ENCODE measurements around the gene ASIP.
"Not testable (repeated sequence)": the region's sequence is repeated elsewhere in the genome, so short reads cannot be mapped to it uniquely, and the experiment has no call there.

The ASIP gene

DNA sequence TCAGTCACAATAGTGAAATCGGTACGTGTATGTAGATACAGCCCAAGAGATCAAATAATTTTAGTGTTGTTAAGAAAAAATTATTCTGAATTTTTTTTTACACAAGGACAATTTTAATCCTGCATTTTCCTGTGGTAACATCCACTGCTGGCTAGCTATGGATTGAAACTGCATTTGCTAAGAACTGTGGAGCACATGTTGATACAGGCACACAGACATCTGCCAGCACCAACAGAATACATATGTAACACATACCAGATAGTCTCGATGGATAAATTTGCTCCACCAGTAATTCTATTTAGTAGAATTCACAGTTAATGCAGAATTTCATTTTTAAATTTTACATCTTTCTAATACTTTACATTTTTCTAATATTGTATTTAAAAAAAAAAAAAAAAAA, 2.2 kb downstream of the ASIP start:
- DNase-seq = no peak

DNA sequence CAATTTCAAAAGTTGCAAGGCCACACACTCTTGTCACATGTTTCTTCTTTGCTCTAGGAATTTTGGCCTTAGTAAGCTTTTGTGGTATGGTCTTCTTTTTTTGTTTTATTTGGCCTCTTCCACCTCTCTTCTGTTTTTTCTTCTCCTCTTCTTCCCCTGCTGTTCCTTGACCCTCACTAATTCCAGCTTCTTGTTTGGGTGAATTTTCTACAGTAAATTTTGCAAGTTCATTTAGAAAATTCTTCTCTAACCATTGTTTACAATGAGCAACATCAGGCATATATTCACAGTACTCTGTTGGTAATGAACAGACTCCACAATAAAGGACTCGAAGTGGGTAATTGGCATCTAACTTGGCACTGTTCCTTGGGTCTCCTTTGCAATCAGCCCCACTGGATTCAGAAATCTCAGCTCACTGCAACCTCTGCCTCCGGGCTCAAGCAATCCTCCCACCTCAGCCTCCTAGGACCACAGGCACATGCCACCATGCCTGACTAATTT, 5.0 kb downstream of the ASIP start:
- no peak for DNase-seq

DNA sequence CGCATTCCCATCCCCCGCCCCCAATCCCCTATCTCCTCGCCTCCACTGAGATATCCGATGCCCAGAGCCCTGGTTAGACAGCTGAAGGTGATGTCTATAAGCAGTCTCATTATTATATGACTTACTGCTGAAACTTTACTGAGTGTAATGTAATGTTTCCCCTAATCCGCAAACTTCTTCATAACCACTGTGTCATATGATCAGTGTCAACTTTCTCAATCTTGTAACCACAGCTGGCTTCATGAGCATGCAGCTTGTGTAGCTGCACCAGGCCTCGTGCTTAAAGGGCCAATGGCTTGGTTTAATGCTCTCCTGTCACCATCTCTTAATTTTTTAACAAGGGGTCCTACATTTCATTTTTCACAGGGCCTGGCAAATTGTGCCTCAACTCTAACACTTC, 8.1 kb downstream of the ASIP start:
- DNase-seq = no peak

DNA sequence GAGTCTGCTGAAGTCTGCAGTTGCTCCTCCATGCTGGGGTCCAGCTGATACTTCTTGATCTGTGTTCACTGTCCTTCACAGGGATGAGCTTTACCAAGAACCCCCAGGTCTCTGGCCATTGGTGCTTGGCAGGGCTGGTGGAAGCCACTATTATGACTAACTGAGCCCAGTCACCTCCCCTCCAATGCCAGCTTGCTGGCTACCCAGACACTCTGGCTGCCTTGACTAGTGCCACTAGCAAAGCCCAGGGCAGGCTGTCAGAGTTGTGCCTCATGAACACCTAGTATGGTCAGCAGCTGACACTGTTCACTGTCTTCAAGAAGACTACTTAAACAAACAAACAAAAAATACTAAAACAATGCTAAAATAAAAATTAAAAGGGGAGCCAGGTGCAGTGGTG, 8.8 kb downstream of the ASIP start:
- no peak for DNase-seq

DNA sequence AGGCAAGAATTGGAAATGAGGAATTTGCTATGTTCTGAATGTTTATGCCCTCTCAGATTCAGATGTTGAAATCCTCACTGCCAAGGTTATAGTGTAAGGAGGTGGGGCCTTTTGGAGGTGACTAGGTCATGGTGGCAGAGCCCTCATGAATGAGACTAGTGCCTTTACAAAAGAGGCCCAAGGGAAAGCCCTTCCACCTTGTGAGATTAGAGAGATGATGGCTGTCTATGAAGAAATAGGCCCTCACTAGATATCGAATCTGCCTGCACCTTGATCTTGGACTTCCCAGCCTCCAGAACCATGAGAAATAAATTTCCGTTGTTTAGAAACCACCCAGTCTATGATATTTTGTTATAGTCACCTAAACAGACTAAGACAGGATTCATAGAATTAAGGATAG, 10.4 kb downstream of the ASIP start:
- no peak for DNase-seq

DNA sequence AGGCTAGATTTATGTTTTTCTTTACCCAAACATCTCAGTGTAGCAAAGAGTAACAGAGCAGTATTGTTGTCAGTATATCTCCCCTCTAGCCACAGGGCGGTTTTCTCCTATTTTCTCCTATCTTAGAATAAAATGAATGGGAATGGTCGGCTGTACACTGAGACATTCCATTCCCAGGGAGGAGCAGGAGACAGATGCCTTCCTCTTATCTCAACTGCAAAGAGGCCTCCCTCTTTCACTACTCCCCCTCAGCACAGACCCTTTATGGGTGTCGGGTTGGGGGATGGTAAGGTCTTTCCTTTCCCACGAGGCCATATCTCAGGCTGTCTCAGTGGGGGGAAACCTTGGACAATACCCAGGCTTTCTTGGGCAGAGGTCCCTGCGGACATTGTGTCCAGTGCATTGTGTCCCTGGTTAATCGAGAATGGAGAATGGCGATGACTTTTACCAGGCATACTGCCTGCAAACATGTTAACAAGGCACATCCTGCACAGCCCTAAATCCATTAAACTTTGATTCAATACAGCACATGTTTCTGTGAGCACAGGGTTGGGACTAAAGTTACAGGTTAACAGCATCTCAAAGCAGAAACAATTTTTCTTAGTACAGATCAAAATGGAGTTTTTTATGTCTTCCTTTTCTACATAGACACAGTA, 11.3 kb downstream of the ASIP start:
- DNase-seq = peak; percentile 12

DNA sequence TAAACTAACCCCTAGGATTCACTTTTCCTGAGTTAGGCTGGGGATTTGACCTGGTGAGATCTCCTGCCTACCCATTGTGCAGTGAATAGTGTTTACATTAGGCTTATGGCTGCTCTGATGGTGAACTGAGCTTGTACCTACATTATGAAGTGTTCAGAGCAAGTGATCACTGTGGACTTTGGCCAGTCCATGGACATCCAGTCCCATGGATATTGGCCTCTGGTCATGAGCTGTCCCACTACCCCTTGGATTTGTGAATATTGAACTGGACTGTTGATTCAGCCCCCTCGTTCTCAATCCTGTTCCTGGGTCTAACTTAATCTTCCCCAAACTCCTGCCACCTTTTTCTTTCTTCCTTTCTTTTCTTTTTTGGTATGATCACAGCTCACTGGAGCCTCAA, 13.8 kb downstream of the ASIP start:
- DNase-seq = no peak

DNA sequence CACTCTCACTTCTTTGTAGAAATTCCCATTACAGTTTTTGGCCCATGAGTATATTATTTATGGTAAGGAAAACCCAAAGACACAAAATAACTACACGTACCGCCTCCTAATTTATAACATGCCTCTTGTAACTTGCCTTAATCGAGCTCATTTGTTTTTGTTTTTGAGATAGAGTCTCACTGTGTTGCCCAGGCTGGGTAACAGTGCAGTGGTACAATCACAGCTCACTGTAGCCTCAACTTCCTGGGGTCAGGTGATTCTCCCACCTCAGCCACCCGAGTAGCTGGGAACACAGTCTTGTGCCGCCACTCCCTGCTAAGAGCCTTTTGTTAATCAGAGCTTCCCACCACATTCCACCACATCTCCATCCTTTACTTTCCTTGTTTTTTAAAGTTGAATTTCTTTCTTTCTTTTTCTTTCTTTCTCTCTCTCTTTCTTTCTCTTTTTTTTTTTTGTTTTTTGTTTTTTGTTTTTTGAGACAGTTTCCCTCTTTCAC, 15.5 kb downstream of the ASIP start:
- DNase-seq = no peak

DNA sequence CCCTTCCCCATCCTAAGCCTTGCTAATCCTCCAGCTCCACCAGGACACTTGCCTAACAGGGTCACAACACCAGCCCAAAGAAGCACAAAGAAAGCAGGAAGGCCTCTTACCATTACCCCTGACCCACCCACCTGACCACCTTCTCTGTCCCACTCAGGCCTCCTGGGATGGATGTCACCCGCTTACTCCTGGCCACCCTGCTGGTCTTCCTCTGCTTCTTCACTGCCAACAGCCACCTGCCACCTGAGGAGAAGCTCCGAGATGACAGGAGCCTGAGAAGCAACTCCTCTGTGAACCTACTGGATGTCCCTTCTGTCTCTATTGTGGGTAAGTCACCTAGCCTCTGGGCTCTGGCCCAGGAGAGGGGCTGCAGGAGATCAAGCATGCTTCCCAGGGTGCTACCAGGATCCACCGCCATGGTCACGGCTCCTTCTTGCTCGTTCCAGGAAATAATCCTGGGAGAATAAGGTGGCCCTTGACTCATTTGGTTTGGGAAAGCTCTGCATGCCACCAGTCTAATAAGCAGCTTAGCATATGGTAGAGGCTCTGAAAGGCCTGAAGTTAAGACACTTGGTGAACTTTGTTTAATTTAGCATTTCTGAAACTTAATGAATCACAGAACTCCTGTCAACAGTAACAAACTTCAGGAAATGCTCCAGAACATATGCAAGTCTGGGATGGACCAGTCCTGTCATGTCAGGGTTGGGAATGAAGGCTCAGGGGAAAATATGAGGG, 19.2 kb downstream of the ASIP start:
- no peak for DNase-seq

DNA sequence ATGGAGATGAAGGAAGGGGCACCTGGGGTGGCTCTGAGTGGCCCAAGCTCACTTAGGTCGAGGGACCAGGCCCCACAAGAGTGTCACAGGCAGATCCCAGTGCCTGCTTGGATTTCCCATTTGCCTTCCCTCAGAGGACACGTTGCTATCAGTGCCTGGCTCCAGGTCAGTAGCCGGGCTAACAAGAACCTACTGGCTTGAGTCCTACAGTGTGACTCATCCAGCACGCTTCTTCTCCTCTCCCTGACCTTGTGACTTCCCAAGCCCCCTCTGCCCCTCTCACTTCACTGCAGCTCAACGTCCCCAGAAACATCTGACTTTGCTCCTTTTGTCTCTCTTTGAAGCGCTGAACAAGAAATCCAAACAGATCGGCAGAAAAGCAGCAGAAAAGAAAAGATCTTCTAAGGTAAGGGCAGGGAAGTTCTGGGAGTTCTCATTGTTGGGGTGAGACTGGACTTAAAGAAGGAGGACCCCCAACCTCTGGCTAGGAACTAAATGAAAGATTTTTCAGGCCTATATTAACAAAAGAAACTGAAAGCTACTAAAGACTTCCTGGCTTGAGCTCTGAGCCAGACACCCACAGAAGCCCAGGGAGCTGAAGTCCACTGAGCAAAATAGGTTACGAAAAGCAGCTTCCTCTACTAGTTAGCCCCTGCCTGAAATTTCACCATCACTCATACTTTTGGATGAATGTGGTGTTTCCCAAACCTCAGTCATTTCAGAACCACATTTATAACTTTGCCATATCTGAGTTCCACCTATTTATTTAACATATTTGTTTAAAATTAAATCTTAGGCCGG, 21.5 kb downstream of the ASIP start:
- peak; percentile 48 for DNase-seq

DNA sequence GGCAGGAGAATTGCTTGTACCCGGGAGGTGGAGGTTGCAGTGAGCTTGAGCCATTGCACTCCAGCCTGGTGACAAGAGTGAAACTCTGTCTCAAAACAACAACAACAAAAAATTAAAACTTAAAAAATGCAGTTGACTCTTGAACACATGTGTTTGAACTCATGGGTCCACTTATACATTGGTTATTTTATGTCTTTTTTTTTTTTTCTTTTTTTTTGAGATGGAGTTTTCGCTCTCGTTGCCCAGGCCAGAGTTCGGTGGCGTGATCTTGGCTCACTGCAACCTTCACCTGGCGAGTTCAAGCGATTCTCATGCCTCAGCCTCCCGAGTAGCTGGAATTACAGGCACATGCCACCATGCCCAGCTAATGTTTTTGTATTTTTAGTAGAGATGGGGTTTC, 22.2 kb downstream of the ASIP start:
- not testable (repeated sequence) for DNase-seq

DNA sequence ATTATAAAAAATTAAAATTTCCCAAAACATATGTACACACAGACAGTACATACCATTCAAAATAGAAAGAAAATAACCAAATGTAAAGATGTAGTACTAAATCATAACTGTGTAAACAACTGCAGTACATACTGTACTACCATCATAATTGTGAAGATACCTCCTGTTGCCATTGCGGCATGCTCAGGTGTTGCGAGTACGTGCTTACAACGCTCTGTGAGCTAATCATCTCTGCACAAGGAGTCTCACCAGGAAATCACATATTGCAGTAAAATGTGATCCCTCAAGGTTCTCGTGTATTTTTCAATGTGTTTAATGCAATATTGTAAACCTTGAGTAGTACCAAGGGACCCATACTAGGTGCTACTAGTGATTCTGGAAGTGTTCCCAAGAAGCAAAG, 22.9 kb downstream of the ASIP start:
- no peak for DNase-seq

DNA sequence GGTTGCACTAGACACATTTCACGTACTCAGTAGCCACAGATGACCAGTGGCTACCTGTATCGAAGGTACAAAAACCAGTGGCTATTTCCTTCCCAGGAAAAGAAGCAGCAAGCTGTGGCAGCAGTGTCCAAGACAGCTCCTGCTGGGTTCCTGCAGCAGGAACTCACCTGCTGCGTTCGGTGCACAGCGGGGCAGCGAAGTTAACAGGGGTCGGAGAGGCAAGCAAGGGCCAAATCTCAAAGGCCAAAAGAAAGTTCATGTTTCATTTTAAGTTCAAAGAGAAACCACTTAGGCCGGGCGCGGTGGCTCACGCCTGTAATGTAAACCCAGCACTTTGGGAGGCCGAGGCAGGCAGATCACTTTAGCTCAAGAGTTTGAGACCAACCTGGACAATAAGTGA, 26.9 kb downstream of the ASIP start:
- no peak for DNase-seq

DNA sequence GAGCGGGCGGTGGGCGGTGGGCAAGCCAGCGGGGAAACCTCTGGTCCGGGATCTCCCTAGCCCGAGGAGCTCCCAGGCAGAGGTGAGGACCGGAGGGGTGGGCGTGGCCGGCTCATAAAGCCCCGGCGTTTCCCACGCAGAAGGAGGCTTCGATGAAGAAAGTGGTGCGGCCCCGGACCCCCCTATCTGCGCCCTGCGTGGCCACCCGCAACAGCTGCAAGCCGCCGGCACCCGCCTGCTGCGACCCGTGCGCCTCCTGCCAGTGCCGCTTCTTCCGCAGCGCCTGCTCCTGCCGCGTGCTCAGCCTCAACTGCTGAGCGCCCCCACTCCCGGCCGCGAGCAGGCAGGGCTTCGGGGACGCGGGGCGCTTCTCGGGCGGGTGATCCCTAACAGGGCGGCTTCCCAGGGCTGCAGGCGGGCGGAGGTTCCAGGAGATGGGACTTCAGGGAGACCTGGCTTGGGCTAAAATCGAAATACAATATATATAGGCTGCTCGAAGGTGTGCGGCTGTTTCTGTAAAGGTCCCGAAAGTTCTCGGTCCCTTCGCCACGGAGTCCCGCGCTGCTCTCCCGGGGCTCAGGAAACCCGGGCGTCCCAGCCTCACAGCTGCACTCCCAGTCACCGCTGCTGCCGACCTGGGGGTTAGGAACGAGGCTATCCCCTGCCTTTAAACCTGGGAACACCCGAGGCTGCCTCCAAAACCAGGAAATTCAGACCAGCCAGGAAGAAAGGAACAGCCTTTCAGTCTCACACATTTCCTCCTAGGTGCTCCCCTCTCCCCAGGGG, 27.8 kb downstream of the ASIP start:
- DNase-seq = no peak

DNA sequence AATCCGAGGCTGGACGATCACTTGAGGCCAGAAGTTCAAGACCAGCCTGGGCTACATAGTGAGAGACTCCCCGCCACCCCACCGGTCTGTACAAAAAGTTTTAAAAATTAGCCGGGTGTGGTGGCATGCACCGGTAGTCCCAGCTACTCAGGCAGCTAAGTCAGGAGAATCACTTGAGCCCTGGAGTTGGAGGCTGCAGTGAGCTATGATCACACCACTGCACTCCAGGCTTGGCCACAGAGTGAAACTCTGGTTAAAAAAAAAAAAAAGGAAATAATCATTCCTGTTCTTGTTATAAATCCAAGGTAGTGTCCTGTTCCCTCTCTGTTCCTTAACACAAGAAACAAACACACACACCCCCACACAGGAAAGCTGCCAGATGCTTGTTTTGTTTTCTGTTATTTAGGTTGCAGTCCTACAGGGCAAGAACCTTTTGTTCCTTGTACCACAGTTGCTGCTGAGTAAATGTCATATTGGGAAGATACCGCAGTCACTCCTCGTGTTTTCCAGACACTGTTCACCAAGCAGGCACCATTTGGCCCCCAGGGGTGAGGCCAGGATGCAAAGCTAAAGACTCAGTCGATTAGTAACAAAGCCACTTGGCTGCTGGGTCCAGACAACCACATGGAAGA, 28.9 kb downstream of the ASIP start:
- no peak for DNase-seq

DNA sequence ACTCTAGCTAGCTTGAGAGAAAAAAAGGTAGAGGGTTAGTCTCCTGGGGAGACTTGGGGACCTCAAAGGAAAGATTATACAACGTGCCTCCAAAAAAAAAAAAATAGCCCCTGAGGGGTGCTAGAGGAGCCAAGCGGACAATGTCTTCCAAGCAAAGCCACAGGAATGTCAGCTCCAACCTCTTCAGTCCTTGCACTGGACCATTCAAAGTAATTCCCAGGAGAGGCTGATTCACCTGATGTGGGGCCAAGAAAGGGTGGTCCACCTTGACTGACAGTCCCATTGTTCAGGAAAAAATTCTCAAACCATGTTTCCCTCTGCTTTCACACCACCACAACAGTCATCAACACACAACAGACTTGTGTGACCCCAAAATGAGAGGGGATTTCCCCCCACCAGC, 30.7 kb downstream of the ASIP start:
- DNase-seq = peak; percentile 61

DNA sequence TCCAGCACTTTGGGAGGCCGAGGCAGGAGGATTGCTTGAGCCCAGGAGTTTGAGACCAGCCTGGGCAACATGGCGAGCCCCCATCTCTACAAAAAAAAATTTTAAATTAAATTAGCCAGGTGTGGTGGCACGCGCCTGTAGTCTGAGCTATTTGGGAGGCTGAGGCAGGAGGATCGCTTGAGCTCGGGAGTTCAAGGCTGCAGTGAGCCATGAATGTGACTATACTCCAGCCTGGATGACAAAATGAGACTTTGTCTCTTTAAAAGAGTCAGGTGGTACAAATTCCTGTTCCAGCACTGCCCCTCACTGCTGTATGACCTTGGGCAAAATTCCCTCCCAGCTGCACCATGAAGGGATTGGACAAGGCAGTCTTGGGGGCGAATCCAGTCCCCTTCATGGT, 33.5 kb downstream of the ASIP start:
- no peak for DNase-seq

DNA sequence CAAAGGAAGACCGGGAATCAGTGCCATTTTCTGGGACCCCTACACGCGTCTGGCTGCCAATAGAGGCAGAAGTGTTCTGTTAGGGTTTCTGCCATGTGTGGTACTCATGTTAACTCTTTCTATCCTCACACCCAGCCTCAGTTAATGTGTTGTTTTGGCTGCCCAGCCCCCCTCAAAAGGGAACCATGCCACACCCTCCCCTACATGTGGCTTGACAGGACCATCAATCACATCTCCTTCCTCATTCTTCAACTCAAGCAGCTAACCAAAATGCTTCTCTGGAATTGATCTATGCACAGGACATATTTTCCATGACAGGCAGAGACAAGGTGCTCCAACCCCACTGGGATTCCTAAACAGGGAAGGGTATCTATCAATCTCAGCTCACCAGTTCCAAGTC, 40.0 kb downstream of the ASIP start:
- no peak for DNase-seq

DNA sequence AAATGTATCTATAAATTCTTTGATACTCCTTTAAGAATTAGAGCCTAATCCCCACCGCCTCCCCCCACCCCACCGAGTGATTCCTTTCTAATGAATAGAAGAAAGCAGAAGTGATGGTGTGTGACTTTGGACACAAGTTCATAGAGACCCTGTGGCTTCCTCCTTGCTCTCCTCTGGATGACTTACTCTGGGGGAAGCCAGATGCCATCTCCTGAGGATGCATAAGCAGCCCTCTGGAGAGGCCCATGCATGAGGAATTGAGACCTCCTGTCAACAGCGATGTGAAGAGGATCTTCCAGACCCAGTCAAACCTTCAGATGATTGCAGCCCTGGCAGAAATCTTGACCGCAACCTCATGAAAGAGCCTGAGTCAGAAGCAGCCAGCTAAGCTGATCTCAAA, 40.8 kb downstream of the ASIP start:
- no peak for DNase-seq

DNA sequence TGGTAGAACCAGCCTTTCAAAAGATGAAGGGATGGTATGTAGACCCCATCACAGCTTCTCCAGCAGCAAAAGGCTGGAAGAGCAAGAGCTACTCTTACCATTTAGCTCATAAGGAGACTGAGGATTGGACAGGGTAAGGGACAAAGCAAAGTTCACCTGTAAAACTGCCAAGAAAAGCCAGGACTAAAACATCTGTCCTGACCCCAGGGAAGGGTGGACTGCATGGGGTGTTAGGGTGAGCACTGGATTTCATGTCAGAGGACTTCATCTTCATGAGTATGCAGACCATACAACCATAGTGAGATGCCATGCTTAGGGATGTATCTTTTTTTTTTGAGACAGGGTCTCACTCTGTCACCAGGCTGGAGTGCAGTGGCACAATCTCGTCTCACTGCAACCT, 42.6 kb downstream of the ASIP start:
- no peak for DNase-seq

DNA sequence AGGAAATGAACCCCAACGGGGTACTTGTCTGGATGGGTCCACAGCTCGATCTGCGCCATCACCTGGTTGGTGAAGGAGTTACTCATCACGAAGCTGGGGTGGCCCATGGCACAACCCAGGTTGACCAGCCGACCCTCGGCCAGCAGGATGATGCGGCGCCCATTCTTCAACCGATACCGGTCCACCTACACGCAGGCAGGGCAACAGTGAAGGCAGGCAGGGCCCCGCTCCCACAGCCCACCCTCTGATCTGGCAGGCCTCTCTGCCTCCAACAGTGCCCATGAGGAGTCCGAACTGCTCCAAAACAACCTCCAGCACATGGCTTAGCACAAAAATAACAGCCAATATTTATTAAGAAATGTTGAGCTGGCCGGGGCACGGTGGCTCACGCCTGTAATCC, 44.2 kb downstream of the ASIP start:
- no peak for DNase-seq

DNA sequence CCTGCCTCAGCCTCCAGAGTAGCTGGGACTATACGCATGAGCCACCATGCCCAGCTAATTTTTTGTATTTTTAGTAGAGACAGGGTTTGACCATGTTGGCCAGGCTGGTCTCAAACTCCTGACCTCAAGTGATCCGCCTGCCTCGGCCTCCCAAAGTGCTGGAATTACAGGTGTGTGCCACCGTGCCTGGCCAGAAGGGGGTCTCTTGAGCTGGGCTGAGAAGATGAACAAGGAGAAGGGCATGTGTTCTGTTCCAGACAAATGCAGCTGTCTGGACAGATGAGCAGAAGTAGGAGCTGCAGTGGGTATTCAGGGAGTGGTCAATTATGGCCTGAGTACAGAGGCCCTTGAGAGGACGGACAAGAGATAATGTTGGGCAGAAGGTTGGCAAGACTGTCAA, 46.3 kb downstream of the ASIP start:
- DNase-seq = not testable (repeated sequence)

All from NCI-H226 (cell line).